GM21390 (cell line): ENCODE measurements around the gene TMEM91.
"Not testable (repeated sequence)": the region's sequence is repeated elsewhere in the genome, so short reads cannot be mapped to it uniquely, and the experiment has no call there.

Experiments used
- ATAC-seq: cut with Tn5 transposase; IDR thresholded peaks from one replicate; pipeline ENCODE4 v1.9.1; 2021; ENCODE audit not compliant: unreplicated experiment

TMEM91 gene

GRCh38 chr19:41373993-41374392, 2.3 kb upstream of the TMEM91 start:
- ATAC-seq = no peak

GRCh38 chr19:41376998-41377365, 649 bp downstream of the TMEM91 start:
- ATAC-seq = no peak

- ATAC-seq = no peak
Measured at GRCh38 chr19:41377977-41378709, 1.8 kb downstream of the TMEM91 start.

GRCh38 chr19:41381536-41381935, 5.2 kb downstream of the TMEM91 start:
- not testable (repeated sequence) for ATAC-seq

- no peak for ATAC-seq
Measured at GRCh38 chr19:41384351-41384750, 8.0 kb downstream of the TMEM91 start.

- ATAC-seq = no peak
Measured at GRCh38 chr19:41386442-41386841, 10.1 kb downstream of the TMEM91 start.

DNA sequence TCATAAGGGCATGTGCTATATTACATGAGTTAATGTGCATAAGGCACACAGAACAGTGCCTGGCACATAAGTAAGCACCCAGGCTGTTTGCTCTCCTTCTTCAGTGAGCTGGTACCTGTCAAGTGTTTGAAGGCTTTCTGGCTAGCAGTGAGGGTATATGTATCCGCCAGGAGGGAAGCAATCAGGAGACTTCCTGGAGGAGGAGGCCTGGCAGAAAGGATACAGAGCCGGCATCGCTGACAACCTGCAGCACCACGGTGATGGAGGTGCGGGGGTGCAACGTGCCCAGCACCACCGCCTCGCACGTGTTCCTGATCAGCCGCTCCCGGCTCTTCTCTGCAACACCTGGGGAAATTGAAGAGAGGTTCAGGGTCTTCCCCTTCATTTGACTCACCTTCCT, 15.3 kb downstream of the TMEM91 start:
- ATAC-seq = no peak

DNA sequence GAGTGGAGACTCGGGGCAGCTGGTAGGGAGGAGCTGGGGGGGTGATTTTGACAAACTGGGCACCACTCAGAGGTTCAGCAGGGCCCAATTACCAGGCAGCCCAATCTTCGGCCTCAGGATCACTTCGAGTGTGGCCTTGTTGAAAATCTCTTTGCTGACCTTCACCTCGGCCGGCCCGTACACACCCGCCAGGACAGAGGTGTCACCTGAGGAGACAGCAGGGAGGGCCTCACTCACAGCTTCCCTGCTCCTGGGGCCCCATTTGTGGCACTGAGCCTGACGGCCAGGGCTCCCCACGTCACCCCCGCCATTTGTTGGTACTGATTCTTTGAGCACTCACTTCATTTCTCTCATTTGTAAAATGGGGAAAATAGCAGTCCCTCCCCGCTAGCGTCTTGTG, 16.4 kb downstream of the TMEM91 start:
- ATAC-seq = no peak

DNA sequence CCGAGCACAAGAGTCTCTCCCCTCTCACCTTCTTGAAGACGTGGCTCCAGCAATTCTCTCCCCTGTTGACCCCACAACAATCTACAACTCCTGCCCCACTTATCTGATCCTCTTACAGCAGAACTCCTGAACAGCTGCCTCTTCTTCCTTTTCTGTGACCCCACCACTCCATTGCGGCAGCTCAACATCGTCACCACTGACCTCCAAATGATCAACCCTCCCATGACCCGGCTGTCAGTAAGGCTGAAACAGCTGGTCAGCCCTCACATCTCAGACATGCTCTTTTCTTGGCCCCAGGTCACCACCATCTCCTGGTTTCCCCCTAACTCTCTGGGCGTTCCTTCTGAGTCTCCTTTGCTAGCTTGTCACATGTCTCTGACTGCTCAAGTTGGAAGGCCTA, 19.0 kb downstream of the TMEM91 start:
- ATAC-seq = no peak

DNA sequence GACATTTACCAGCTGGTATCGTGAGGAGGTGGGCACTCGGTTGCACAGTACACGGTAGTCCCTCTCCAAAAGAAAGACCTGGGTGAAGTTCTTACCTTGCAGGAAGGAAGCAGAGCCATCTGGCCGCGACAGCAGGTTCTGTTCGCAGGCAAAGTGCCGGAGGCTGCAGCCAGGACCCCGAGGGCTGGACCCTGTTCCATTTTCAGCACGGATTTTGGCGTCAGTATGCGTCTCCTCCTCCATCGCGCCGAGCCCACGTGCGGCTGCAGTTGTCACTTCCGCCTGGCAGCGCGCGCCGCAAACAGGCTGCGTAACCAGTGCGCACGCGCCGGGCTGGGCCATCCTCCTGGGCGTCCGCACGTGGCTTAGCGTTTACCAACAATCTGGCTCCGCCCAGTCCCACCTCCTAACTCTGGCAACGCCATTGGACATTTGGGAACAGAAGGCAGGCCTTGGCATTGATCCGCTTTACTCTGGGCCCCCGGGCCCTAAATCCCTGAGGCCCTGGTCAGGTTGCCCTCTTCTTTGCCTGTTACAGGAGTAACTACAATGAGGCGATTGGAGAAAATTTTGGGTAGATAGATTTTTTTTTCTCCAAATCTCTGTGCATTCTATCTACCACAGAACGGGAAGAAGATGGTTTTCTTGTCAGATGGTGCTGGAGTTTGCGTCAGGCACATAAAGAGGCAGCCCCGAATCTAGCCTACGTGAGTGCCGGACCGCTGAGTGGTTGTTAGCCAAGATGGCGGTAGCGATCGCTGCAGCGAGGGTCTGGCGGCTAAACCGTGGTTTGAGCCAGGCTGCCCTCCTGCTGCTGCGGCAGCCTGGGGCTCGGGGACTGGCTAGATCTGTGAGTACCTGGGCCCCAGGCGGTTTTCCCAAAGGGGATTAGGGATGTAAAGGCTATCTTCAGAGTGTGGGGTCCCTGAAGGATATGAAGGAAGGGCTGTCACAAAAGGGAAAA, 21.0 kb downstream of the TMEM91 start, which contains the start of the genes BCKDHA and EXOSC5:
Gene BCKDHA, plus strand, starts transcription at position 733 of the 964 bp plus-strand sequence. Its CDS starts 10 bp downstream, at position 743.
Gene EXOSC5, minus strand, starts transcription at position 274 of the 964 bp plus-strand sequence. Its CDS starts 31 bp downstream, at position 243.
- ATAC-seq = peak; percentile 85

DNA sequence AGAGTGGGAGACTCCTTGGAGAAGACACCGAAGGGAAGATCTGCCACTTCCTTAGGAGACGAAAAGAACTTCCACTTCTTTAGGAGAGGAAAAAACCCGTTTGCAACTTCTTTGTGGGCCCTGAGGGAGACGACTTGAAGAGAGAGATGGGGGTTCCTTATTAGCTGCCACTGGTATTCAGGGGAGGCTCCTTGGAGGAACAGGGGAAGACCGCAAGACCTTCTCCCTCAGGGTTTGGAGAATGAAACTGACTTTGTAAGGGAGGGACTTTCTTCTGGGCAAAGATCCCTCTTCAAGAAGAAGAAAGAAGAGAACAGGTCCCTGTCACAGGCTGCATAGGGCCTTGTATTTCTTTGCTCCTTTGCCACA, 21.7 kb downstream of the TMEM91 start:
- no peak for ATAC-seq

DNA sequence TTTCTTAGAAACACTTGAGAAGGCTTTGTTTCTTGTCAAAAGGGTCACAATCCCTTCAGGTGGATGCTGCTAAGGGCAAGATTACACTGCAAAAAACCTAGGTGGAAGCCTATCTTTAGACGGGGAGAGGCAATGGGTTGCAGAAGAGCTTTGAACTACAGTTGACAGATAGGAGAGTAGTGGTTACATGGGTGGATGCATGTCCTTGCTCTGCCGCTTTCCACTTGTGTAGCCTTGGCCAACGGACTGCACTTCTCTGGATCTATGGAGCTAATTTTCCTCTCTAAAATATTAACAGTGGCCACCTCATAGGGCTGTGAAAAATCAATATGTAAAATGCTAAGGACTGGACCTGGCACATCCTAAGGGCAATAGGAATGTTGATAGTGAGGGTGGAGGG, 22.3 kb downstream of the TMEM91 start:
- ATAC-seq = no peak

DNA sequence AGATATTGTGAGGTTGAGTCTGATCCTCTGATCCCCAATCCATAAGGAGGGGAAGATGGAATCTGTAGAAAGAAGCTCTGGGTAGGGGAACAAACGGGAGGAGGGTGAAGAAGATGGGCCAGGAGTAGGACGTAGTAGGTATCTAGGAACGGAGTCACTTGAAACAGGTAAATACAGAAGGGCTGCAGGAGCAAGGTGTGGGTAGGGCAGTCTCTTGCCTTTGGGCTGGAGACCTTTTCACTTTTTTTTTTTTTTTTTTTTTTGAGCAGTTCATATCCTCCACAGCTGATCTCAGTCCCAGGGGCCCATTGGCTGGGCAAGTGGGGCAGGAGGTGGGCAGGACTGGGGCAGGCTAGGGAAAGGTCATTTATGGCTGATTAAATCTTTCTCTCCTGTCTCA, 22.8 kb downstream of the TMEM91 start:
- no peak for ATAC-seq

- no peak for ATAC-seq
Measured at GRCh38 chr19:41399525-41399924, 23.2 kb downstream of the TMEM91 start.

DNA sequence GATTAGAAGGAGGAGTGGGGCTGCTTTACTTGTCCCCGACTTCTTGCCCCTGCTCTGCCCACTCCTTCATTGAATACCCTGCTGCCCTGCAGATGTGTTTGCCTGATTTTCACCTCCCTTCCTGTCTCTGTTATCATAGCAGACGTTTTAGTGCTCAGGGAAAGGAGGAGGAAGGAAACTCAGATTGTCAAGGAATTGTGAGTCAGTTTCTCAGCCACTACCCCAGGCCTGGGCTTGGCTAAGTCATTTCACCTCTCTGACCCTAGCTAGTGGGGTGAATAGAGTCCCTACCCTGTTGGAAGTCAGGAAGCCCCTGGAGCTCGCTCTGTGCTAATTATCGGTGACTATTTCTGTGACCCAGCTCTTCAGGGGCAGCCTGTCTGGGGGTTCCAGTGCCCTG, 25.1 kb downstream of the TMEM91 start:
- ATAC-seq = no peak

DNA sequence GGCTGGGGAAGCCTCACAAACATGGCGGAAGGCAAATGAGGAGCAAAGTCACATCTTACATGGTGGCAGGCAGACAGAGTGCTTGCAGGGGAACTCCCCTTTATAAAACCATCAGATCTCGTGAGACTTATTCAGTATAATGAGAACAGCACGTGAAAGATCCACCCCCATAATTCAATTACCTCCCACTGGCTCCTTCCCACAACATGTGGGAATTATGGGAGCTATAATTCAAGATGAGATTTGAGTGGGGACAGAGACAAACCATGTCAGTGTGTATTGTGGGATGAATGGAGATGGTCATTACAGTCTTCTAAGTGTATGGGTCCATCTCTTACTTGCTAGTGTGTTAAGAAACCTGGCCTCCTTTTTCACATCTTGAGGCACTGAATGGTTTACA, 25.7 kb downstream of the TMEM91 start:
- ATAC-seq = no peak

DNA sequence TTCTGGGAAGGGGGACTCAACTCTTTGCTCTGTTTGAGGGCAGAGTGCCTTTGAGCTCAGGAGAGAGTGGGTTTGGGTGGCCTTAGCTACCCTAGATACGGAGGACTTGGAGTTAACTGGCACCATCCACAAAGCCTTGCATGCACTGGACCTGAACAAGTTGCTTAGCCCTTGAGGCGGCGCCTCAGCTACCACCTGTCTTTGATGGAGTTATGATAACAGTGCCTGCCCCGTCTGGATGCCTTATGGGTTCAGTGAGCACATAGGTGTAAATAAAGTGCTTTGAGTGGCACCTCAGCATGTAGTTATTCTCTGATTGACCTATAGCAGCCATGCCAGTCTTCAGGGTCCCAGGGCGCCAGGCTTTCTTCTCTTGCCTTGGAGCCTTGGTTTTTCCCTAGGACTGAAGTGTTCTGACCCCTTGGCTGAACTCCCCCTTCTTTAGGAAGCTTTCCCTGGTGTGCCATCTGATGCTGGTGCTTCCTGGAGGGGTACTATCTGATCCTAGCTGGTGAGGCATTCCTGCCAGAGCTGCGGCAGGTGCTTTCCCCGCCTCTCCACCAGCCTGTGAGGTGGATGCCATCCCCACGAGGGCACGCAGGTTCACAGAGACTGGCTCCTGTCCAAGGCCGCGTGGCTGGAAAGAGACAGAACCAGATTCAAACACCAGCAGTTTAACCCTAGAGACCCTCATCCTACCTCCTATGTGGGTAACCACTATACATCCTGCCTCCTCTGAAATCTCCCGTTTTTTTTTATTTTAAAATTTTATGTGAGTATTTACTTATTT, 27.0 kb downstream of the TMEM91 start:
- no peak for ATAC-seq

- no peak for ATAC-seq
Measured at GRCh38 chr19:41405776-41406175, 29.4 kb downstream of the TMEM91 start.

GRCh38 chr19:41407271-41407670, 30.9 kb downstream of the TMEM91 start:
- no peak for ATAC-seq

- ATAC-seq = no peak
Measured at GRCh38 chr19:41408256-41408655, 31.9 kb downstream of the TMEM91 start.

GRCh38 chr19:41408846-41409245, 32.5 kb downstream of the TMEM91 start:
- not testable (repeated sequence) for ATAC-seq
